GM12864 (cell line): ENCODE data around the gene MOBP.

Experiments
- DNase-seq: peaks from one replicate; pipeline ENCODE4 v3.0.0-alpha.2; 2011; ENCODE audit warnings: low read depth
- H3K4me3 ChIP-seq: 2 replicates; pipeline ENCODE4 v1.5.1; 2011; ENCODE audit warnings: mild to moderate bottlenecking, low read depth, low read length, control low read depth
- CTCF ChIP-seq: IDR thresholded peaks from 2 replicates; pipeline ENCODE4 v1.5.1; 2011; ENCODE audit warnings: low read depth, mild to moderate bottlenecking, moderate library complexity, low read length, control low read depth, inconsistent platforms; ENCODE audit errors: missing control alignments

MOBP gene

GRCh38 chr3:39550354-39551051, 83.0 kb downstream of the MOBP start:
- no peak for DNase-seq
- H3K4me3 ChIP-seq: no peak overlapping the region
- no peak for TF ChIP-seq CTCF
